Tibial artery (tissue), 4 donors: ENCODE results near the gene CAMK1G.

Source experiments
- DNase-seq, 2 donors: peaks; one replicate each; pipeline ENCODE4 v3.0.0-alpha.2; 2019
- H3K27ac ChIP-seq, 2 donors: fragments of 200-600 bp; sonication (generic) in 1 of 2; 1 replicate in 1 of 2; 2 replicates in 1 of 2; pipeline ENCODE4 v1.5.1; 2018 to 2019; ENCODE audit warnings: mild to moderate bottlenecking in 1 of 2
- H3K27me3 ChIP-seq, 2 donors: fragments of 200-600 bp; sonication (generic) in 1 of 2; one replicate each; pipeline versions ENCODE4 v1.5.1 to v1.6.0; 2016 to 2019
- H3K36me3 ChIP-seq, 3 donors: fragments of 200-600 bp; sonication (generic) in 2 of 3; one replicate each; pipeline ENCODE4 v1.5.1; 2016 to 2019; ENCODE audit warnings: mild to moderate bottlenecking in 2 of 3
- H3K4me1 ChIP-seq, 4 donors: fragments of 200-600 bp; sonication (generic) in 2 of 4; 1 replicate in 3 of 4; 2 replicates in 1 of 4; pipeline ENCODE4 v1.5.1; 2016 to 2019
- H3K4me3 ChIP-seq, 2 donors: fragments of 200-600 bp; sonication (generic) in 1 of 2; 1 replicate in 1 of 2; 2 replicates in 1 of 2; pipeline ENCODE4 v1.5.1; 2018 to 2019; ENCODE audit warnings: mild to moderate bottlenecking in 2 of 2
- H3K9me3 ChIP-seq, 3 donors: fragments of 200-600 bp; sonication (generic) in 1 of 3; one replicate each; pipeline ENCODE4 v1.5.1; 2016 to 2019
- intact Hi-C: fragments of 100-400 bp; cut with DNase I; formaldehyde crosslinking; loops from one replicate; pipeline ENCODE4 v1.15.0; 2023; ENCODE audit warnings: low total_unique reads
- TF ChIP-seq, protein P1 (sequence below), 2 experiments: fragments of 200-600 bp in 1 of 2; fragments of 450-650 bp in 1 of 2; IDR thresholded peaks; one replicate each; pipeline ENCODE4 v1.5.1; 2017 to 2019; ENCODE audit warnings: antibody characterized with exemption in 2 of 2, mild to moderate bottlenecking in 1 of 2, moderate library complexity in 1 of 2

The CAMK1G gene

GRCh38 chr1:209614151-209614420 lies 30.6 kb downstream of the CAMK1G start:
- Histone ChIP-seq H3K36me3 (no peaks in the 10 kb centered on the region), H3K9me3 (no peaks in the 10 kb centered on the region), H3K4me3 (no peak overlapping the region), H3K4me1 (no peaks in the 10 kb centered on the region), H3K27ac (no peak overlapping the region), H3K27me3 (no peaks in the 10 kb centered on the region)
- TF ChIP-seq, protein P1, sequence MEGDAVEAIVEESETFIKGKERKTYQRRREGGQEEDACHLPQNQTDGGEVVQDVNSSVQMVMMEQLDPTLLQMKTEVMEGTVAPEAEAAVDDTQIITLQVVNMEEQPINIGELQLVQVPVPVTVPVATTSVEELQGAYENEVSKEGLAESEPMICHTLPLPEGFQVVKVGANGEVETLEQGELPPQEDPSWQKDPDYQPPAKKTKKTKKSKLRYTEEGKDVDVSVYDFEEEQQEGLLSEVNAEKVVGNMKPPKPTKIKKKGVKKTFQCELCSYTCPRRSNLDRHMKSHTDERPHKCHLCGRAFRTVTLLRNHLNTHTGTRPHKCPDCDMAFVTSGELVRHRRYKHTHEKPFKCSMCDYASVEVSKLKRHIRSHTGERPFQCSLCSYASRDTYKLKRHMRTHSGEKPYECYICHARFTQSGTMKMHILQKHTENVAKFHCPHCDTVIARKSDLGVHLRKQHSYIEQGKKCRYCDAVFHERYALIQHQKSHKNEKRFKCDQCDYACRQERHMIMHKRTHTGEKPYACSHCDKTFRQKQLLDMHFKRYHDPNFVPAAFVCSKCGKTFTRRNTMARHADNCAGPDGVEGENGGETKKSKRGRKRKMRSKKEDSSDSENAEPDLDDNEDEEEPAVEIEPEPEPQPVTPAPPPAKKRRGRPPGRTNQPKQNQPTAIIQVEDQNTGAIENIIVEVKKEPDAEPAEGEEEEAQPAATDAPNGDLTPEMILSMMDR (IDR thresholded peaks at IDR 0.05) = no peak
- DNase-seq = no peak
- intact Hi-C loops = no loop called here

GRCh38 chr1:209614906-209615305 lies 31.4 kb downstream of the CAMK1G start:
- Histone ChIP-seq H3K27me3 (no peaks in the 10 kb centered on the region), H3K9me3 (no peaks in the 10 kb centered on the region), H3K27ac (no peak overlapping the region), H3K4me1 (no peaks in the 10 kb centered on the region), H3K36me3 (no peaks in the 10 kb centered on the region), H3K4me3 (no peak overlapping the region)
- TF ChIP-seq, protein P1 (IDR thresholded peaks at IDR 0.05) = no peak
- intact Hi-C loops = no loop called here
- DNase-seq = no peak

- no peaks in the 10 kb centered on the region for H3K9me3 ChIP-seq
- DNase-seq = peak in 1 of 2 donors; percentile 6
- no peaks in the 10 kb centered on the region for H3K36me3 ChIP-seq
- H3K27me3 ChIP-seq = no peaks in the 10 kb centered on the region
- no peak overlapping the region for H3K27ac ChIP-seq
- TF ChIP-seq, protein P1 (IDR thresholded peaks at IDR 0.05) = no peak
- intact Hi-C loops = no loop called here
- no peak overlapping the region for H3K4me3 ChIP-seq
- peaks cover 0 to 4% (median 0%) of the 10 kb centered on the region in 4 donors for H3K4me1 ChIP-seq
Observed at GRCh38 chr1:209616366-209617046, 33.0 kb downstream of the CAMK1G start.

- H3K27me3 ChIP-seq = no peaks in the 10 kb centered on the region
- no peaks in the 10 kb centered on the region for H3K9me3 ChIP-seq
- TF ChIP-seq, protein P1 (IDR thresholded peaks at IDR 0.05) = no peak
- H3K36me3 ChIP-seq = no peaks in the 10 kb centered on the region
- no peak overlapping the region for H3K4me3 ChIP-seq
- H3K27ac ChIP-seq = no peak overlapping the region
- DNase-seq = peak in 1 of 2 donors; percentile 47
- peaks cover 0 to 6% (median 0%) of the 10 kb centered on the region in 4 donors for H3K4me1 ChIP-seq
- intact Hi-C loops = no loop called here
Observed at GRCh38 chr1:209617047-209617673, 33.6 kb downstream of the CAMK1G start.

DNA sequence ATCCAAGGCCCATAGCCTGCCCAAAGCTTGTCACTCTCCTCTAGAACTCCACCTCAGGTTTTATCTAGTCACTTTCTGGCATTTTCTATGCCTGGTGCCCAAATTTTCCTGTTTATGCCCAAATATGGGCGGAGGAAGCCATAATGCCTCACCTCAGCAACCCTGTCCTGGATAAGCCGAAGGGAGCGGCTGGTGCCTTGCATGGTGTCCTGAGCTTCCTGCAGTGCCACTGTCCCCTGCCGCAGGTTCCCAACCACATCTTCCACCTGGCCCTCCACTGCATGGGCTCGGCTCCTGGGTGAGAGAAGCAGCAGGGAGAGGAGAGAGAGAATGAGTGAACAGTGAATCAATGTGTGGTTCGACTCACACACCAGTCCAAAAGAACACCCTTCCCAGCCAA lies 34.2 kb downstream of the CAMK1G start:
- no peaks in the 10 kb centered on the region for H3K9me3 ChIP-seq
- peaks cover 0 to 6% (median 0%) of the 10 kb centered on the region in 4 donors for H3K4me1 ChIP-seq
- intact Hi-C loops = no loop called here
- DNase-seq = no peak
- TF ChIP-seq, protein P1 (IDR thresholded peaks at IDR 0.05) = no peak
- no peak overlapping the region for H3K4me3 ChIP-seq
- no peaks in the 10 kb centered on the region for H3K36me3 ChIP-seq
- no peaks in the 10 kb centered on the region for H3K27me3 ChIP-seq
- no peak overlapping the region for H3K27ac ChIP-seq
